GDM1 (cell line): Measurements from ENCODE around the gene PSMD14.

ENCODE experiments used
- DNase-seq: peaks from one replicate; lab custom pipeline; 2025; lab: John Stamatoyannopoulos, UW

Gene PSMD14

DNA sequence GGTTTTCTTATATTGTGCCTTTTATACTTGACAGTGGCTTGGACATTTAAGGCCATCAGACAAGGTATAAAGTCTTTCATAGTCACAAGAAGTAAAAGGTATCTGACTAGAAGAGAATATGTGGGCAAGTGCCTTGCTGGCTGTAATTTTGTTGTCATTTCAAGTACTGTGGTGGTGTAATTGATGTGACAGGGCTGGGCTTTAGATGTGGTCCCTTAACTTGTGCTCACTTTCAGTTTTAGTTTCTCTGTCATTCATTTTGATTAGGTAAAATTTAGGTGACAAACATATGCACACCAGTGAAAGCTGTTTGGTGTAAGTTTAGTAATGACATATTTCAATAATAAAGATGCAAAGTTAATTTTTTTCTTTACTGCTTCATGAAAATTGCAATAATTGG lies 76.6 kb downstream of the PSMD14 start:
- no peak for DNase-seq

GRCh38 chr2:161386228-161386824 lies 78.1 kb downstream of the PSMD14 start:
- DNase-seq: no peak

DNA sequence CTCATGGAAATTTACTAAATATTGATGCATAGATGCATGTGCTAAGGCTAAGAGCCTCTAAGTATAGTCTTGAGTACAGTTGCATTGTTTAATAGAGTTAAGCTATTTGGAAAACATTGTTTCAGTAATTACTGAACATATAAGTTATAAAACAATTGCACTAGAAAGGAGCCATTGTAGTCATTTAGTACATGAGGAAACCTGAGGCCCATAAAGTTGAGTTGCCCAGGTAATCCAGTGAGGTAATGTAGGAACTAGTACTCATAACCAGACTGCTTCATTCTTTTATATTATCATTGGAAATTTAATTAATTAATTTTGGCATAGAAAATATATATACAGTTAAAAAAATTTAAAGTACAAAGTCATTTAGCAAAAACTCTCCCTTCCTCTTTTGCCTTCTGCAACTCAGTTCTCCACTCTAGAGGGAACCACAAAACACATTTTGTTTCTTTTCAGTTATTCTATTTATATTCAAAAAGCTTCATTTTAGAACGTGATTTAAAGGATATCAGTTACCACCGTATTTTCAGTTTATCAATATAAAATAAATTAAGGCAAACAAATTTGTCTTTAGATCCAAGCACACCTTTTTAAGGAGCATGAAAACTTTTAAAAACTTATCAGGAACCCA lies 80.0 kb downstream of the PSMD14 start:
- DNase-seq: no peak

- no peak for DNase-seq
Observed at GRCh38 chr2:161391737-161392506, 83.7 kb downstream of the PSMD14 start.

DNA sequence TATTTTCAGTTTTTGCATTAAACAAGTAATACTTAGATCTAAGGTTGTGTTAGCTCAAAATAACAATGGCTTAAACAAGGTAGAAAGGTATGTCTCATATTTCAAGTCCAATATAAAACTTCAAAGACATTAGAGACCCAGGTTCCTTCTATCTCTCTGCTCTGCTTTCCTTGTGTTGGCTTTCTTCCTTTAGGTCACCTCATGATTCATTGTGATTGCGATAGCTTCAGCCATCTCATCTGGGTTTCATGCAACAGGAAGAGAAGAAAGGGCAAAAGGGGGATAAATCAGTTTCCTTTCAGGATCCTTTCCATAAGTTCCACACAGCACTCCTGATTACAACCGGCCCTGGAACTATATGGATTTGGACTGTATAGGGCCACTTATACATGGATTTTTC lies 91.9 kb downstream of the PSMD14 start:
- no peak for DNase-seq

GRCh38 chr2:161402297-161402696 lies 94.1 kb downstream of the PSMD14 start:
- DNase-seq: no peak

- DNase-seq: no peak
Observed at GRCh38 chr2:161406316-161406715, 98.1 kb downstream of the PSMD14 start.

DNA sequence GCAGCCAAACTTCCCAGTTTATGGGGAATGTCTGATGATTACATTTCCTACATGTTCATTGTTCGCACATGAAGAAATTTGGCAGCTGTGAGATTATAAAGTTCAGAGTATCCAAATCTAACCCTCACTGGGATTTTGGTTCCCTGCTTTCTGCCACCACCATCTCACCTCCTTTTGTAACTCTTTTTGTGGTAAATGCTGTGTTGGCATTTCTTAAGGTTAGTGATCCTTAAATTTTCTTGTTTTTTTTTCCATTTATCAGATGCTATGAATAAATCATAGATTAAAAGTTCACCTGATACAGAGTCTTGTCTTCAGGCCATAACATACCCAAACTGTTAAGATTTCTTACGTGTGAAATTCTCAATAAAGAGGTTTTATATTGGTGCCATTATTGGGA lies 99.4 kb downstream of the PSMD14 start:
- DNase-seq: no peak

- DNase-seq: no peak
Observed at GRCh38 chr2:161409308-161409907, 101.2 kb downstream of the PSMD14 start.

- no peak for DNase-seq
Observed at GRCh38 chr2:161412346-161412745, 104.1 kb downstream of the PSMD14 start.

DNA sequence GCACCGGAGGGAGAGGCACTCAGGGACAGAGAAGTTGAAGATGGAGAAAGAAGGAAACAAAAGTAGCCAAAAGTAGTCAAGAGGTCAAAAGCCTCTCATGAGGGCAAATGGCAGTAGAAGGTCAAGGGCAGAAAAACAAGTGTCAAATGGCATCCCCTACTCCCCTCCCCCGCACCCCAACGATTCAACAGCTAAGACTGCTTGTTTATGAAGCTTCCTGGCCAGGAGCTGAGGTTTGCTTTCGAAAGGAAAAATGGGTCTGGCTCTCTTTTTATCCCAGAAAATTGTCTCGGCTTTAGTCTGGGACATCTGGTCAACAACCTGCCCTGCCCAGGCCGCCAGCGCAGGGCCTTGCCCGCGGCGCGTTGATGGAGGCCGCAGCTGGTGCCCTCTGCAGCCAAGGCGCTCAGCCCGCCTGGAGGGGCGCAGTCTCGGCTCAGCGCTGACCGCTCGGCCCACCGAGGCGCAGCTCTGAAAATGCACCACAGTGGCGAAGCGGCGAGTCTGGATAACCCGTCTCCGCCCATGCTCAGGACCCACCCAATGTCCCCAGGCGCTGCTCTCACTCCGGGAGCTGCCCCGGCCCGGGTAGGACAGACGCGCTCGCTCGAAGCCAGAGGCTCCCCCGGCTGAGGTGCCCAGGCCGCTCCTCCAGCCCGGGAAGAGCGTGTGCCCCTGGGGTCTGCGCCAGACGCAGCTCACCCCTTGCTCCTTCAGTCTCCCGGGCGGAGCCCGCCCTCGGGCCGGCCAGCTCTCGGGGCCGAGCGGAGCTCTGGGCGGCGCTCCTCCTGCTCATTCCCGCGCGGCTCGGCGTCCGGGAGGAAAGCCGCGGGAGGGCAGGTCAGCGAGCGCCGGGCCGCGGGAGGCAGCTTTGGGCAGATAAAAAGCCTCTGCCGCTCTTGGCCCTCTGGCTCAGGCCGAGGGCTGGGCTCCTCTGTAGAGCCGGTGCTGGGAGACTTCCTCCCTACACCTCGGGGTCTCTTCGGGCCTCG lies 106.1 kb downstream of the PSMD14 start:
- no peak for DNase-seq

DNA sequence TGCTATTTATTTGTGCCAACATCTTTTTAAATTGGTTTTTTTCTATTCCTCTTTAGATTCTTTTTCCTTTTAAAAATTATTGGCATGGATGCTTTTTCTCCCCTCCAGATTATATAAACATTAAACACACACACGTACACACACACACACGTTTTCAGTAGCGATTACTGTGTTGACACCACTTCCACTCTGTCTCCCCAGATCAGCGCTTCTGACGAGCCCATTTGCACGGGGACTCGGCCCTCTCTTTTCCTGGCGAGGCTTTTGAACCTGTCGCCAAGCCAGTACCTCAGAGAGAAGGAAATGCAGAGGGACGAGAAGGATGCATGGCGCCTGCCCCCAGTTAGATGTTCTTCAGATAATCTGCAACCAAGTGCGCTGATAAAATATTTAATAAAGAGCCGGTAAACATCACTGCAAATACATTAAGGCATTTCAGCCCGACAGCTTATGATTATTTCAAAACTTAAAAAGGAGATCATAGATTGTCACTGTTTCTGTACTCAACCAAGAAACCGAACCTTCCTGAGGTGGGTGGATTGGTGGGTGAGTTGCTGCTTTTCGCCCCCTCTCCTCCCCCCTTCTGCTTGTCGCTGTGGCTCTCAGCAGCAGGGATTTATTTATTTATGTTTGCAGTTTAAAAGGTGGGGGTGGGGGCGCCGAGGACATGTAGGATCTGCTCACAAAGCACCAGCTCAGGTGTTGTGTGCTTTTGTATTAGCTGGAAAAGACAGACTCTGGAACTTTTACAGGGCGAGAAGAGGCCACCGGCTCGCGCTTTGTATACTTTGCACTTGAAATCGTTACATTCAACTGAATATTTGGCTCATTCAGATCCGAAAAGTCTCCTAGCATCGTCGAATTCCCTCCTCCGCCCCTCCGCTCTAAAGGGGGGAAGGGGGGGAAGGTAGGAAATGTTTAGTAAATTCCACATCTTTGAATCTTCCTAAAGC lies 107.1 kb downstream of the PSMD14 start:
- DNase-seq: no peak

- no peak for DNase-seq
Observed at GRCh38 chr2:161415987-161416707, 107.9 kb downstream of the PSMD14 start, which contains the start of gene TBR1. Gene TBR1 (plus strand): TSS chr2:161416297. CDS start chr2:161416411, 114 bp downstream.

GRCh38 chr2:161416708-161417437 lies 108.6 kb downstream of the PSMD14 start:
- DNase-seq: no peak

- no peak for DNase-seq
Observed at GRCh38 chr2:161417438-161418274, 109.4 kb downstream of the PSMD14 start.

- no peak for DNase-seq
Observed at GRCh38 chr2:161418275-161418714, 110.1 kb downstream of the PSMD14 start.

DNA sequence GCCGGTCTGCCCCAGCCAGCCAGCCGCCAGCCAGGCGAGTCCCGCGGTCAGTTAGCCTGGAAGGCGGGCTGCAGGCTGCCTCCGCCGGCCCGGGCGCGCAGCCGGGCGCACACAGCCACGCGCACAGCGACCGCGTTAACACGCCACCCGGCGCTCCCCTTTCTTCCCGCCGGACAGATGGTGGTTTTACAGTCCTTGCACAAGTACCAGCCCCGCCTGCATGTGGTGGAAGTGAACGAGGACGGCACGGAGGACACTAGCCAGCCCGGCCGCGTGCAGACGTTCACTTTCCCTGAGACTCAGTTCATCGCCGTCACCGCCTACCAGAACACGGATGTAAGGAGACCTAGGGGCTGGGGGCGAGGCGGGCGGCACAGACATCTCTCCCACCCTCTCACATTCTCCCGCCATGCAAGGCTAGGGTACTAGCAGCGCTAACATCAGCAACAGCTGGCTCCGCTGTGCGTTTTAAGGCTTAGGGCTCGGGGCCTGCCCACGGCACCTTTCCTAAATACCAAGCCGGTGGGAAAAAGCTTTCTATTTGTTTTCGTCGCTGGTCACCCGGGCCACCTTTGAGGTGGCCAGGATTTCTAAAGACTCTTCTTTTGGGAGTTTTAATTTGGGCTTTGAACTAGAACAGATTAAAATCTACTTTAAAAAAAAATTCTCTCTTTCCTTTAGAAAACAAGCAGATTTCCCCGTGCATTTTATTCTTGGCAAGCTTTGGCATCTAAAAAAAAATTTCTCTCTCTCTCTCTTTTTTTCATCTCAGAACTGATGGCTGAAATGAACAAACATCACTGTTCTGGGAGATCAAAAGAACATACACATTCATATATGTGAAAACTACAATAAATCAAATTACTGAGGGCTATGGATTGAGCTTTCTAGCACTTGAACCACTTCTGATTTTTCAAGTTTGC lies 110.8 kb downstream of the PSMD14 start:
- peak; percentile 15 for DNase-seq
